ENCODE data around the gene RGMB.
"Not testable (repeated sequence)": the region's sequence is repeated elsewhere in the genome, so short reads cannot be mapped to it uniquely, and the experiment has no call there.

DNA sequence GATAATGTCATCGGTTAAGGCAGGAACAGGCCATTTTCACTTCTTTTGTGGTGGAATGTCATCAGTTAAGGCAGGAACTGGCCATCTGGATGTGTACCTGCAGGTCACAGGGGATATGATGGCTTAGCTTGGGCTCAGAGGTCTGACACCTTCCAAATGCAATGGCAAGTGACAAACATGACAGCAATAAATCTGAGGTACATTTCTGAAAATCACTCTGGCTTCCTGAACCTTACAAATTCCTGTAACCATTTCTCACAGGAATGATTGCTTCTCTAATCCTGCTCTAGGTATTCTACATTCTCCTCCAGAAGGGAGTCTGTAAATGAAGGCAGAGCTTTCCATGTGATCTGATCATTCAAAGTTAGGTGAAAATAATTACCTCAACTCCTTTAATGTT lies 20.7 kb upstream of the RGMB start:
- TF ChIP-seq, protein P1, sequence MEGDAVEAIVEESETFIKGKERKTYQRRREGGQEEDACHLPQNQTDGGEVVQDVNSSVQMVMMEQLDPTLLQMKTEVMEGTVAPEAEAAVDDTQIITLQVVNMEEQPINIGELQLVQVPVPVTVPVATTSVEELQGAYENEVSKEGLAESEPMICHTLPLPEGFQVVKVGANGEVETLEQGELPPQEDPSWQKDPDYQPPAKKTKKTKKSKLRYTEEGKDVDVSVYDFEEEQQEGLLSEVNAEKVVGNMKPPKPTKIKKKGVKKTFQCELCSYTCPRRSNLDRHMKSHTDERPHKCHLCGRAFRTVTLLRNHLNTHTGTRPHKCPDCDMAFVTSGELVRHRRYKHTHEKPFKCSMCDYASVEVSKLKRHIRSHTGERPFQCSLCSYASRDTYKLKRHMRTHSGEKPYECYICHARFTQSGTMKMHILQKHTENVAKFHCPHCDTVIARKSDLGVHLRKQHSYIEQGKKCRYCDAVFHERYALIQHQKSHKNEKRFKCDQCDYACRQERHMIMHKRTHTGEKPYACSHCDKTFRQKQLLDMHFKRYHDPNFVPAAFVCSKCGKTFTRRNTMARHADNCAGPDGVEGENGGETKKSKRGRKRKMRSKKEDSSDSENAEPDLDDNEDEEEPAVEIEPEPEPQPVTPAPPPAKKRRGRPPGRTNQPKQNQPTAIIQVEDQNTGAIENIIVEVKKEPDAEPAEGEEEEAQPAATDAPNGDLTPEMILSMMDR (IDR thresholded peaks at IDR 0.05): not testable (repeated sequence)
- TF ChIP-seq ZFX (IDR thresholded peaks at IDR 0.05; ENCODE audit: borderline replicate concordance): not testable (repeated sequence)
